GM12878 (cell line): ENCODE results near the gene HTT-AS. TPM values are rescaled to one million over a fixed set of nuclear protein-coding genes. Genes with fewer than 3 reads are reported as not detected.

Source experiments
- ATAC-seq: fragments of 200-7000 bp; cut with Tn5 transposase; 3 replicates; pipeline ENCODE4 v1.9.1; 2020; ENCODE audit warnings: mild to moderate bottlenecking, moderate library complexity
- BruUV-seq: library from RNA; stranded (reverse); fragments of 400-500 nt; replicated peaks from 2 replicates; lab custom pipeline; 2021; lab: Mats Ljungman, UMichigan
- CTCF ChIA-PET: fragments of 300-600 bp; sonication (Branson Sonifier 250); formaldehyde crosslinking; extraction: SDS; loops from one replicate; lab custom pipeline; 2021; ENCODE audit warnings: inconsistent platforms; lab: Yijun Ruan, JAX
- POLR2A ChIA-PET: fragments of 350-600 bp; formaldehyde crosslinking; extraction: SDS; loops from one replicate; lab custom pipeline; 2021; ENCODE audit warnings: inconsistent platforms; lab: Charles Lee
- RAD21 ChIA-PET: fragments of 300-600 bp; sonication (Branson Sonifier 250); formaldehyde crosslinking; loops from one replicate; lab custom pipeline; 2023; ENCODE audit warnings: antibody characterized with exemption; ENCODE audit not compliant: unreplicated experiment; lab: Charles Lee
- SMC1A ChIA-PET: fragments of 300-600 bp; sonication (Branson Sonifier 250); formaldehyde crosslinking; loops from one replicate; lab custom pipeline; 2023; ENCODE audit not compliant: unreplicated experiment, uncharacterized antibody; lab: Charles Lee
- DNase-seq: peaks from one replicate; pipeline ENCODE4 v3.0.0-alpha.2; 2011; ENCODE audit warnings: low read depth, low spot score
- FAIRE-seq: peaks from 3 replicates; lab custom pipeline; 2011; peaks lifted over from hg19 to GRCh38; lab: Jason Lieb, UNC
- H2AFZ ChIP-seq: 2 replicates; pipeline ENCODE4 v1.6.0; 2011; ENCODE audit warnings: low read depth, low read length, control low read depth; ENCODE audit not compliant: control insufficient read depth
- H3K27ac ChIP-seq: 2 replicates; pipeline ENCODE4 v1.5.1; 2011; ENCODE audit warnings: control low read depth; ENCODE audit not compliant: control insufficient read depth, insufficient read depth
- H3K27me3 ChIP-seq, 2 experiments: replicated peaks in 1 of 2; 2 replicates each; pipeline versions ENCODE4 v1.6.0 to v1.6.1; 2011; ENCODE audit warnings: low read length in 1 of 2; ENCODE audit not compliant: control insufficient read depth in 2 of 2, insufficient read depth in 2 of 2
- H3K36me3 ChIP-seq, 2 experiments: 2 replicates each; pipeline ENCODE4 v1.5.1; 2011; ENCODE audit warnings: low read length in 1 of 2; ENCODE audit not compliant: control insufficient read depth in 2 of 2, insufficient read depth in 2 of 2
- H3K4me1 ChIP-seq: 2 replicates; pipeline ENCODE4 v1.6.1; 2011; ENCODE audit warnings: mild to moderate bottlenecking, low read length, moderate library complexity, mixed read lengths; ENCODE audit not compliant: control insufficient read depth, insufficient read depth
- H3K4me2 ChIP-seq: 2 replicates; pipeline ENCODE4 v1.6.0; 2011; ENCODE audit warnings: control low read depth; ENCODE audit not compliant: control insufficient read depth, insufficient read depth
- H3K4me3 ChIP-seq: fragments of 200-600 bp; sonication (generic); 2 replicates; pipeline ENCODE4 v1.5.1; 2016
- H3K79me2 ChIP-seq: 2 replicates; pipeline ENCODE4 v1.6.0; 2011; ENCODE audit warnings: low read length; ENCODE audit not compliant: control insufficient read depth, insufficient read depth
- H3K9ac ChIP-seq: 2 replicates; pipeline ENCODE4 v1.8.0; 2011; ENCODE audit warnings: low read length, control low read depth, mixed read lengths; ENCODE audit not compliant: control insufficient read depth, insufficient read depth
- H3K9me3 ChIP-seq: replicated peaks from 3 replicates; pipeline ENCODE4 v1.5.1; 2011; ENCODE audit warnings: mild to moderate bottlenecking, low read length; ENCODE audit not compliant: control insufficient read depth, insufficient read depth
- H4K20me1 ChIP-seq: 2 replicates; pipeline ENCODE4 v1.6.0; 2011; ENCODE audit not compliant: control insufficient read depth, insufficient read depth
- ATF7 ChIP-seq: fragments of 450-650 bp; IDR thresholded peaks from 2 replicates; pipeline ENCODE4 v1.6.1; 2016; ENCODE audit warnings: low read depth, mild to moderate bottlenecking
- BACH1 ChIP-seq: fragments of 450-650 bp; IDR thresholded peaks from 2 replicates; pipeline ENCODE4 v1.6.1; 2017; ENCODE audit warnings: mild to moderate bottlenecking, borderline replicate concordance
- BCLAF1 ChIP-seq: fragments of 450-650 bp; IDR thresholded peaks from 2 replicates; pipeline ENCODE4 v1.6.1; 2017; ENCODE audit warnings: antibody characterized with exemption, mild to moderate bottlenecking, moderate library complexity
- CHD1 ChIP-seq: IDR thresholded peaks from 2 replicates; pipeline ENCODE4 v1.6.1; 2012; ENCODE audit warnings: low read depth, low read length, improper control_type of control experiment
- CREM ChIP-seq: IDR thresholded peaks from 2 replicates; pipeline ENCODE4 v1.6.1; 2014; ENCODE audit warnings: antibody characterized with exemption, low read depth
- FOS ChIP-seq: IDR thresholded peaks from 3 replicates; pipeline ENCODE4 v1.6.1; 2011; ENCODE audit warnings: borderline replicate concordance; ENCODE audit not compliant: insufficient read length; ENCODE audit errors: extremely low read depth
- PAX8 ChIP-seq: fragments of 450-650 bp; IDR thresholded peaks from 2 replicates; pipeline ENCODE4 v1.6.1; 2017; ENCODE audit warnings: mild to moderate bottlenecking, moderate library complexity
- TAF1 ChIP-seq: IDR thresholded peaks from 2 replicates; pipeline ENCODE4 v1.6.1; 2011; ENCODE audit warnings: mild to moderate bottlenecking, low read depth, low read length, borderline replicate concordance
- TCF7 ChIP-seq: IDR thresholded peaks from 2 replicates; pipeline ENCODE4 v1.6.1; 2014; ENCODE audit warnings: antibody characterized with exemption, borderline replicate concordance
- ZNF207 ChIP-seq: fragments of 450-650 bp; IDR thresholded peaks from 2 replicates; pipeline ENCODE4 v1.6.1; 2014; ENCODE audit warnings: antibody characterized with exemption, mild to moderate bottlenecking, borderline replicate concordance
- ZNF687 ChIP-seq: fragments of 450-650 bp; IDR thresholded peaks from 2 replicates; pipeline ENCODE4 v1.6.1; 2017; ENCODE audit warnings: mild to moderate bottlenecking, moderate library complexity
- ZZZ3 ChIP-seq: IDR thresholded peaks from 2 replicates; pipeline ENCODE4 v1.6.1; 2011; ENCODE audit warnings: low read depth; ENCODE audit not compliant: control insufficient read depth, insufficient read length
- WGBS: methylation state at CpG from one replicate; pipeline ENCODE4 v1.1.6; 2016; ENCODE audit warnings: low lambda C conversion rate; ENCODE audit not compliant: insufficient replicate concordance, insufficient coverage; ENCODE audit errors: missing lambda C conversion rate; 5-methylcytosine and 5-hydroxymethylcytosine counted together
- in situ Hi-C: fragments of 300-500 bp; cut with MboI; formaldehyde crosslinking; loops from 9 replicates; pipeline ENCODE4 v1.14.3; 2018; ENCODE audit warnings: mixed read lengths
- intact Hi-C: fragments of 100-400 bp; cut with micrococcal nuclease; formaldehyde crosslinking; loops from one replicate; pipeline ENCODE4 v1.14.2; 2022; ENCODE audit not compliant: unreplicated experiment
- polyA plus RNA-seq, 11 experiments: library from polyadenylated mRNA; depleted of rRNA in 4 of 11; unstranded in 6 of 11; stranded (reverse) in 5 of 11; fragments of >200 nt; fragmentation: Nextera tagmentation in 4 of 11; fragmentation: Illumina TruSeq in 1 of 11; extraction: Ambion mirVana in 4 of 11; extraction: Trizol in 1 of 11; gene quantifications; 1 replicate in 1 of 11; 2 replicates in 10 of 11; pipeline versions ENCODE4 v1.2.1 to v1.2.3, GENCODE V29; 2011 to 2016; ENCODE audit warnings: inconsistent platforms in 2 of 11, missing spikeins in 2 of 11, low read depth in 1 of 11
- total RNA-seq, 4 experiments: library from RNA; depleted of rRNA in 3 of 4; stranded (reverse); fragments of >200 nt in 3 of 4; fragmentation: Illumina TruSeq in 1 of 4; extraction: Trizol in 1 of 4; gene quantifications; 2 replicates each; pipeline versions ENCODE4 v1.2.1 to v1.2.3, GENCODE V29; 2013 to 2021

HTT-AS gene
- total and polyA plus RNA-seq, 10 of the 15 experiments (the other 5 are each of a cell fraction or from before 2014, with no cell fraction given): not detected

GRCh38 chr4:3121110-3121509 lies 46.8 kb upstream of the HTT-AS start (continued):
- TF ChIP-seq ZNF687: no peak
- TF ChIP-seq TCF7: no peak
- TF ChIP-seq BACH1: no peak

- BruUV-seq: no TSS peak
- intact Hi-C loops (no loop called here), in situ Hi-C loops (no loop called here)
- Histone ChIP-seq H3K4me3 (no peak overlapping the region), H3K4me1 (no peaks in the 10 kb centered on the region), H3K27ac (no peak overlapping the region), H3K36me3 (peaks cover 31 to 63% of the 10 kb centered on the region in 2 experiments), H3K9ac (no peak overlapping the region), H3K79me2 (no peaks in the 10 kb centered on the region; the same call in 1 of the 2 replicates), H3K4me2 (no peak overlapping the region), H3K27me3 (no peaks in the 10 kb centered on the region), H4K20me1 (no peaks in the 10 kb centered on the region), H3K9me3 (no peaks in the 10 kb centered on the region), H2AFZ (no peak overlapping the region)
- SMC1A ChIA-PET: no interaction called here
- TF ChIP-seq CHD1 (no peak), ZNF687 (no peak), BCLAF1 (no peak), FOS (no peak), PAX8 (no peak), ZZZ3 (no peak), ATF7 (no peak), TAF1 (no peak), CREM (no peak), TCF7 (no peak), ZNF207 (no peak)
- POLR2A ChIA-PET: no interaction called here
- 96% methylated on average over 2 of the region's 2 CpGs for WGBS
- RAD21 ChIA-PET: no interaction called here
- CTCF ChIA-PET: interaction anchor here (0.9 to 1.0 kb wide), 2 partner anchors 11 to 12 kb away, joined by 3 to 4 read pairs; no protein-coding TSS in a partner anchor
- FAIRE-seq: no peak
- no peak for DNase-seq
- no peak for ATAC-seq
Measured at GRCh38 chr4:3119464-3119863, 45.1 kb upstream of the HTT-AS start.
